Gastrocnemius medialis (tissue), 4 donors: ENCODE data around the gene SNAI1. TPM values are rescaled to one million over a fixed set of nuclear protein-coding genes. Genes with fewer than 3 reads are reported as not detected.
A peak's percentile ranks its signal among the peaks of the same experiment; 100 is the strongest.

Experiments
- ATAC-seq, 2 donors: fragments of 150-250 bp; one replicate each; pipeline ENCODE4 v1.9.1; 2016
- DNase-seq, 2 donors: peaks; one replicate each; pipeline ENCODE4 v3.0.0-alpha.2; 2019
- H3K27ac ChIP-seq, 4 donors: fragments of 200-600 bp; sonication (generic); 1 replicate in 1 of 4; 2 replicates in 3 of 4; pipeline ENCODE4 v1.5.1; 2016 to 2018; ENCODE audit warnings: mild to moderate bottlenecking in 2 of 4, moderate library complexity in 1 of 4
- H3K27me3 ChIP-seq, 3 donors: fragments of 200-600 bp; sonication (generic) in 2 of 3; 1 replicate in 1 of 3; 2 replicates in 2 of 3; pipeline versions ENCODE4 v1.5.1 to v1.6.0; 2016 to 2019; ENCODE audit warnings: mild to moderate bottlenecking in 1 of 3, moderate library complexity in 1 of 3
- H3K36me3 ChIP-seq, 2 donors: fragments of 200-600 bp; sonication (generic) in 1 of 2; one replicate each; pipeline ENCODE4 v1.5.1; 2017 to 2018
- H3K4me1 ChIP-seq, 2 donors: fragments of 200-600 bp; sonication (generic) in 1 of 2; one replicate each; pipeline ENCODE4 v1.5.1; 2016 to 2017; ENCODE audit warnings: mild to moderate bottlenecking in 2 of 2
- H3K4me3 ChIP-seq, 4 donors: fragments of 200-600 bp; sonication (generic) in 3 of 4; 1 replicate in 1 of 4; 2 replicates in 3 of 4; pipeline ENCODE4 v1.5.1; 2016 to 2019; ENCODE audit warnings: mild to moderate bottlenecking in 2 of 4
- H3K9me3 ChIP-seq, 3 donors: fragments of 200-600 bp; sonication (generic) in 2 of 3; 1 replicate in 1 of 3; 2 replicates in 2 of 3; pipeline ENCODE4 v1.5.1; 2016 to 2019
- POLR2A ChIP-seq, 2 donors: fragments of 450-650 bp; IDR thresholded peaks; one replicate each; pipeline ENCODE4 v1.6.1; 2017; ENCODE audit warnings: antibody characterized with exemption in 2 of 2, mild to moderate bottlenecking in 2 of 2, moderate library complexity in 2 of 2
- in situ Hi-C, 4 donors: fragments of 200-750 bp; cut with MboI; loops; one replicate each; pipeline versions ENCODE4 v1.15.0 to v1.8.0; 2017; ENCODE audit warnings: low sequenced_read_pairs in 4 of 4
- intact Hi-C: fragments of 100-400 bp; cut with DNase I; formaldehyde crosslinking; loops from one replicate; pipeline ENCODE4 v1.15.1; 2023; ENCODE audit warnings: low total_unique reads
- total RNA-seq, 4 donors: library from RNA; depleted of rRNA; stranded (reverse); fragments of >200 nt; gene quantifications; one replicate each; pipeline versions ENCODE4 v1.1.0 to v1.2.3, GENCODE V29; 2016
- TF ChIP-seq, protein P1 (sequence below), 5 experiments: fragments of 450-650 bp in 3 of 5; fragments of 200-600 bp in 2 of 5; sonication (generic) in 2 of 5; IDR thresholded peaks in 4 of 5; conservative IDR thresholded peaks in 1 of 5; 1 replicate in 4 of 5; 2 replicates in 1 of 5; pipeline ENCODE4 v1.5.1; 2016 to 2019; ENCODE audit warnings: antibody characterized with exemption in 5 of 5, mild to moderate bottlenecking in 3 of 5, moderate library complexity in 3 of 5

The SNAI1 gene
- total RNA-seq, 4 donors from 2014 or later = 0.61 to 3.5 (median 1.3) TPM

- peaks cover 5 to 64% of the 10 kb centered on the region in 2 donors for H3K36me3 ChIP-seq
- TF ChIP-seq, protein P1, sequence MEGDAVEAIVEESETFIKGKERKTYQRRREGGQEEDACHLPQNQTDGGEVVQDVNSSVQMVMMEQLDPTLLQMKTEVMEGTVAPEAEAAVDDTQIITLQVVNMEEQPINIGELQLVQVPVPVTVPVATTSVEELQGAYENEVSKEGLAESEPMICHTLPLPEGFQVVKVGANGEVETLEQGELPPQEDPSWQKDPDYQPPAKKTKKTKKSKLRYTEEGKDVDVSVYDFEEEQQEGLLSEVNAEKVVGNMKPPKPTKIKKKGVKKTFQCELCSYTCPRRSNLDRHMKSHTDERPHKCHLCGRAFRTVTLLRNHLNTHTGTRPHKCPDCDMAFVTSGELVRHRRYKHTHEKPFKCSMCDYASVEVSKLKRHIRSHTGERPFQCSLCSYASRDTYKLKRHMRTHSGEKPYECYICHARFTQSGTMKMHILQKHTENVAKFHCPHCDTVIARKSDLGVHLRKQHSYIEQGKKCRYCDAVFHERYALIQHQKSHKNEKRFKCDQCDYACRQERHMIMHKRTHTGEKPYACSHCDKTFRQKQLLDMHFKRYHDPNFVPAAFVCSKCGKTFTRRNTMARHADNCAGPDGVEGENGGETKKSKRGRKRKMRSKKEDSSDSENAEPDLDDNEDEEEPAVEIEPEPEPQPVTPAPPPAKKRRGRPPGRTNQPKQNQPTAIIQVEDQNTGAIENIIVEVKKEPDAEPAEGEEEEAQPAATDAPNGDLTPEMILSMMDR (IDR thresholded peaks at IDR 0.05 in 4 of 5, conservative IDR thresholded peaks at IDR 0.05 in 1 of 5) = no peak
- TF ChIP-seq POLR2A (IDR thresholded peaks at IDR 0.05) = no peak
- DNase-seq = no peak
- no peaks in the 10 kb centered on the region for H3K27me3 ChIP-seq
- no peaks in the 10 kb centered on the region for H3K9me3 ChIP-seq
- intact Hi-C loops (no loop called here), in situ Hi-C loops (no loop called here)
- H3K4me1 ChIP-seq = peaks cover 47 to 51% of the 10 kb centered on the region in 2 donors
- no peak overlapping the region for H3K27ac ChIP-seq
- H3K4me3 ChIP-seq = no peak overlapping the region
- ATAC-seq = no peak
Observed at GRCh38 chr20:49942942-49943341, 39.8 kb upstream of the SNAI1 start.

DNA sequence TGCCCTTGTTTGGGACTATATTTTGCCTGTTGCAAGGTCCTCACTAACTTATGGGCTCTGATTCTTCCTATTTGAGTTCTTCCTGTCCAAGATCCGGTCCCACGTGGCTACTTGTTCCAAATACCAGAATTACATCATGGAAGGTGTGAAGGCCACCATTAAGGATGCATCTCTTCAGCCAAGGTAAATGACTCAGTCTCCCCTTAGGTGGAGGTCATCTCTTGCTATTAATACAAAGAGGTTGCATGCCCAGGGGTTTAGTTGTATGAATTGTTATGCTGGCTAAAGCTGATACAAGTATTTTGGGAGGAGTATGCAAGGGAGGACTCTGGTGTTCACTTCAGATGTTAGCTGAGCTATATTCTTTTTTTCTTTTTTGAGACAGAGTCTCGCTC is 37.5 kb upstream of the SNAI1 start:
- no peak for ATAC-seq
- Histone ChIP-seq H3K4me3 (no peak overlapping the region), H3K36me3 (peaks cover 8 to 84% of the 10 kb centered on the region in 2 donors), H3K27me3 (no peaks in the 10 kb centered on the region), H3K4me1 (peaks cover 26 to 29% of the 10 kb centered on the region in 2 donors), H3K9me3 (no peaks in the 10 kb centered on the region), H3K27ac (peak overlapping the region in 1 of 4 donors; percentile 3)
- in situ Hi-C loops = no loop called here
- no peak for TF ChIP-seq POLR2A (IDR thresholded peaks at IDR 0.05)
- TF ChIP-seq, protein P1 (IDR thresholded peaks at IDR 0.05 in 4 of 5, conservative IDR thresholded peaks at IDR 0.05 in 1 of 5) = no peak
- DNase-seq = no peak
- intact Hi-C loops = no loop called here

DNA sequence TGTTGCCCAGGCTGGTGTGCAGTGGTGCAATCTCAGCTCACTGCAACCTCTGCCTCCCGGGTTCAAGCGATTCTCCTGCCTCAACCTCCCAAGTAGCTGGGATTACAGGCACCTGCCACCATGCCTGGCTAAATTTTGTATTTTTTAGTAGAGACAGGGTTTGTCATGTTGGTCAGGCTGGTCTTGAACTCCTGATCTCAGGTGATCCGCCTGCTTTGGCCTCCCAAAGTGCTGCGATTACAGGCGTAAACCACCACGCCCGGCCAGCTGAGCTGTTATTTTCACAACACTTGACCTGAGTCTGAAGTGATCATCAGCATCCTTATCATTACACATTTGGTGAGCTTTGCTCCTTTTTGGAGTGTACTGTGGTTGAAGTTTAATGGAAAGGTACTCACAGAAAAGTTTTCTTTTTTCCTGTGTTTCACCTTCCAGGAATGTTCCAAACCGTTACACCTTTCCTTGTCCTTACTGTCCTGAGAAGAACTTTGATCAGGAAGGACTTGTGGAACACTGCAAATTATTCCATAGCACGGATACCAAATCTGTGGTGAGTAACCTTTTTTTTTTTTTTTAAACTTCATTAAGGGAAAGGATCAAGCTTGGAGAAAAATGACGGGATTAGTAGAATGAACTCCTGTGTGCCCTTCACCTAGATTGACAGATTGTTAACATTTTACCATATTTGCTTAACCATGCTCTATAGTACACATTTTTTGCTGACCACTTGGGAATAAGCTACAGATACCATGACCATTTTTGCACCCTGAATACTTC is 36.9 kb upstream of the SNAI1 start:
- intact Hi-C loops = no loop called here
- TF ChIP-seq, protein P1 (IDR thresholded peaks at IDR 0.05 in 4 of 5, conservative IDR thresholded peaks at IDR 0.05 in 1 of 5) = no peak
- Histone ChIP-seq H3K9me3 (no peaks in the 10 kb centered on the region), H3K36me3 (peaks cover 8 to 88% of the 10 kb centered on the region in 2 donors), H3K4me3 (no peak overlapping the region), H3K4me1 (peaks cover 22 to 24% of the 10 kb centered on the region in 2 donors), H3K27ac (peak overlapping the region in 1 of 4 donors; percentile 27), H3K27me3 (no peaks in the 10 kb centered on the region)
- DNase-seq (no peak), ATAC-seq (no peak)
- in situ Hi-C loops = no loop called here

DNA sequence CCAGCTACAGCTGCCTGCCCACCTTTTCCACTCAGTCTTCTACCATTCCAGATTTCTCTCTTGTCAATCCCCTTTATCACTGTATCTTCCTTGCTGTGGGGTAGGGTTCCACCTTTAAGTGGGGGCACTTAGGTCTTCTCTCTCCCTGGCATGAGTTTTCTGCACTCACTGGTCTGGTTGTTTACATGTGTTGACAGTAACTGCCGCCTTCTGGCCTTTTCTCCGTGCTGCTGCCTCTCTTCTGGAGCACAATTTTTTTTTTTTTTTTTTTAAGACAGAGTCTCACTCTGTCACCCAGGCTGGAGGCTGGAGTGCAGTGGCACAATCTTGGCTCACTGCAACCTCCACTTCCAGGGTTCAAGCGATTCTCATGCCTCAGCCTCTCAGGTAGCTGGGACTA is 34.6 kb upstream of the SNAI1 start:
- H3K9me3 ChIP-seq = no peaks in the 10 kb centered on the region
- intact Hi-C loops (no loop called here), in situ Hi-C loops (no loop called here)
- no peak for TF ChIP-seq POLR2A (IDR thresholded peaks at IDR 0.05)
- TF ChIP-seq, protein P1 (IDR thresholded peaks at IDR 0.05 in 4 of 5, conservative IDR thresholded peaks at IDR 0.05 in 1 of 5) = no peak
- H3K4me1 ChIP-seq = peaks cover 12% of the 10 kb centered on the region in 2 donors
- no peak overlapping the region for H3K4me3 ChIP-seq
- no peaks in the 10 kb centered on the region for H3K27me3 ChIP-seq
- DNase-seq (no peak), ATAC-seq (no peak)
- H3K36me3 ChIP-seq = peaks cover 10 to 86% of the 10 kb centered on the region in 2 donors
- no peak overlapping the region for H3K27ac ChIP-seq
